Measurements from ENCODE around the gene IGFBP6. TPM values are rescaled to one million over a fixed set of nuclear protein-coding genes. Genes with fewer than 3 reads are reported as not detected.
A peak's percentile ranks its signal among the peaks of the same experiment; 100 is the strongest.
"Not testable (repeated sequence)": the region's sequence is repeated elsewhere in the genome, so short reads cannot be mapped to it uniquely, and the experiment has no call there.

Gene IGFBP6
- total RNA-seq, 1 donor = 723 TPM

GRCh38 chr12:53093777-53094393 lies 3.6 kb upstream of the IGFBP6 start:
- TF ChIP-seq, protein P1, sequence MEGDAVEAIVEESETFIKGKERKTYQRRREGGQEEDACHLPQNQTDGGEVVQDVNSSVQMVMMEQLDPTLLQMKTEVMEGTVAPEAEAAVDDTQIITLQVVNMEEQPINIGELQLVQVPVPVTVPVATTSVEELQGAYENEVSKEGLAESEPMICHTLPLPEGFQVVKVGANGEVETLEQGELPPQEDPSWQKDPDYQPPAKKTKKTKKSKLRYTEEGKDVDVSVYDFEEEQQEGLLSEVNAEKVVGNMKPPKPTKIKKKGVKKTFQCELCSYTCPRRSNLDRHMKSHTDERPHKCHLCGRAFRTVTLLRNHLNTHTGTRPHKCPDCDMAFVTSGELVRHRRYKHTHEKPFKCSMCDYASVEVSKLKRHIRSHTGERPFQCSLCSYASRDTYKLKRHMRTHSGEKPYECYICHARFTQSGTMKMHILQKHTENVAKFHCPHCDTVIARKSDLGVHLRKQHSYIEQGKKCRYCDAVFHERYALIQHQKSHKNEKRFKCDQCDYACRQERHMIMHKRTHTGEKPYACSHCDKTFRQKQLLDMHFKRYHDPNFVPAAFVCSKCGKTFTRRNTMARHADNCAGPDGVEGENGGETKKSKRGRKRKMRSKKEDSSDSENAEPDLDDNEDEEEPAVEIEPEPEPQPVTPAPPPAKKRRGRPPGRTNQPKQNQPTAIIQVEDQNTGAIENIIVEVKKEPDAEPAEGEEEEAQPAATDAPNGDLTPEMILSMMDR (IDR thresholded peaks at IDR 0.05; ENCODE audit: insufficient read depth, low read length) = no peak
- DNase-seq (ENCODE audit: low read depth) = no peak

DNA sequence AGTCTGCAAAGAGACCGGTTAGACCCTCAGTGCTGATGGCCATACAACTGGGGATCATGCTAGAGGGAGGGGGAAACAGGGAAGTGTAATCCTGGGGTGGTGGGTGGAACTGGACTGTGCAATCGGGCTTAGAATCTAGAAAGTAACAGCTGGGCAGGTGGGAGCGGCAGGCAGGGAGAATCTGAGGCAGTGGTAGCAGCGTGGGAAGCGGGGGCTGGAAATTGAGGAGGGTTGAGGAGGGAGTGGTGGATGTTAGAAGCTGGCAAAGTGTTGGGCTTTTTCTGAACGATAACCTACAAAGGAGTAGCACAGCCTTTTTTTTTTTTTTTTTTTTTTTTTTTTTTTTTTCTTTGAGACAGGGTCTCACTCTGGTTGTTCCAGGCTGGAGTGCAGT lies 3.1 kb upstream of the IGFBP6 start:
- no peak for DNase-seq (ENCODE audit: low read depth)
- TF ChIP-seq, protein P1 (IDR thresholded peaks at IDR 0.05; ENCODE audit: insufficient read depth, low read length) = no peak
- H3K4me3 ChIP-seq (ENCODE audit: low read depth, low read length) = no peak overlapping the region

More at GRCh38 chr12:53093777-53094393, 3.6 kb upstream of the IGFBP6 start:
- no peak overlapping the region for H3K4me3 ChIP-seq (ENCODE audit: low read depth, low read length)

GRCh38 chr12:53094796-53095595 lies 2.5 kb upstream of the IGFBP6 start:
- not testable (repeated sequence) for H3K4me3 ChIP-seq (ENCODE audit: low read depth, low read length); DNase-seq (ENCODE audit: low read depth)

DNA sequence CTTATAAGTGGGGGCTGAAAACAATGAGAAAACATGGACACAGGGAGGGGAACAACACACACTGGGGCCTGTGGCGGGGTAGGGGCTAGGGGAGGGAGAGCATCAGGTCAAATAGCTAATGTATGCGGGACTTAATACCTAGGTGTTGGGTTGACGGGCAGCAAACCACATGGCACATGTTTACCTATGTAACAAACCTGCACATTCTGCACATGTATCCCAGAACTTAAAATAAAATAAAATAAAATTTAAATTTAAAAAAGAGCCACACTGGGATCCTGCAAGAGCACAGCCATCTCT lies 1.9 kb upstream of the IGFBP6 start:
- H3K4me3 ChIP-seq (ENCODE audit: low read depth, low read length) = peak overlapping the region; percentile 83
- DNase-seq (ENCODE audit: low read depth) = not testable (repeated sequence)

DNA sequence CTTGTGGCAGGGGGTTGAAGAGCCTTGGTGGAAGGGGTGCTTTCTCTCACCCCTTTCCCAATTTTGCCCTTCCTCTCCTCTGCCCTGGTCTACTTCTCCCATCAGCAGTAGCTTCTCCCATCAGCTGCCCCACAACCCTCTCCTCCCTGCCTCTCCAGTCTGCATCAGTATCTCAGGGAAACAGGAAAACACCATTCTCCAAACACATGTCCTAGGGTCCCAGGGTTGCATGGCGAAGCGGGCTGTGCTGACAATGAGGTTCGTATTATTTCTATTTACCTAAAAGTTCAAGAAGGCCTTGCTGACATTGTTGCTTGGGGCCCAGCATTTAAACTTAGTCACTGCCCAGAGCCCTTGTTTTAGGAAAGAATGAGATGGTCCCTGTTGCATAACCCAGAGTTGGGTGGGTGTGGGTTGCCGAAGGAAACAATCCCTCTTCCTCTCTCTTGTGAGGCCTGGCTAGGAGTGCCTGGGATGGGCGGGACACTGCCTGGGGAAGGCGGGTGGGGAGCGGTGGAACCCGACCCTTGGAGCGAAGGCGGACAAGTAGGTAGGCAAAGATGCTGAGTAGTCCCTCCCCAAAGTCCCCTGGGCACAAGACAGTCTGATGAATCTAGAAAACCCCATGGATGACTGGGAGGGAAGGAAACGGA lies 1.3 kb upstream of the IGFBP6 start:
- H3K4me3 ChIP-seq (ENCODE audit: low read depth, low read length) = peak overlapping the region; percentile 83
- TF ChIP-seq, protein P1 (IDR thresholded peaks at IDR 0.05; ENCODE audit: insufficient read depth, low read length) = no peak
- DNase-seq (ENCODE audit: low read depth) = peak; percentile 95

GRCh38 chr12:53096759-53097158 lies 708 bp upstream of the IGFBP6 start:
- DNase-seq (ENCODE audit: low read depth) = peak; percentile 10
- H3K4me3 ChIP-seq (ENCODE audit: low read depth, low read length) = peak overlapping the region; percentile 83
- TF ChIP-seq, protein P1 (IDR thresholded peaks at IDR 0.05; ENCODE audit: insufficient read depth, low read length) = no peak

DNA sequence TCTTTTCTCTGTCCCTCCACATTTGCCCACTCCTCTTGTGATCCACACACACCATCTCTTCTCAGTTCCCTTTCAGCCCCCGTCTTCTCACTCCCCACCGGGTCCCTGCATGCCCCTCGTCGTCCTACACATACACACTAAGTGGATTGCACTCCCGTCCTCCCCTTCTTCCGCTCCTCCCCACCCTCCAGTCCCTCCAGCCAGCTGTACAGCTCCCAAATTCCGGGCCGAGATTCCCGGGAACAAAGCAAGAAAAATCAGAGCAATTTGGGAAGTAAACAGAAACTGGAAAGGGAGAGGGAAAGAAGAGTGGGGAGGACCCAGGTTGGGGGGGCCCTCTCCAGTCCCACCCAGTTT lies 282 bp upstream of the IGFBP6 start:
- peak; percentile 73 for DNase-seq (ENCODE audit: low read depth)
- peak overlapping the region; percentile 83 for H3K4me3 ChIP-seq (ENCODE audit: low read depth, low read length)
- TF ChIP-seq, protein P1 (IDR thresholded peaks at IDR 0.05; ENCODE audit: insufficient read depth, low read length) = no peak
